ENCODE measurements around the gene CDH8. TPM values are rescaled to one million over a fixed set of nuclear protein-coding genes. Genes with fewer than 3 reads are reported as not detected.

CDH8 gene
- polyA plus RNA-seq, 2 of the 4 experiments (the other 2 are of a cell fraction) = 0.23 to 0.94 TPM

GRCh38 chr16:61798741-61799140 lies 237.5 kb downstream of the CDH8 start:
- CTCF ChIA-PET = no interaction called here
- Histone ChIP-seq H3K4me2 (no peak overlapping the region), H3K4me1 (peaks cover 6% of the 10 kb centered on the region; the same call in 1 of the 3 replicates), H3K9me3 (no peaks in the 10 kb centered on the region), H3K4me3 (no peak overlapping the region), H3K27ac (no peak overlapping the region)
- ATAC-seq (no peak), FAIRE-seq (no peak), DNase-seq (ENCODE audit: low read depth in 1 of 2, low spot score in 1 of 2) (no peak)
- 2% methylated on average over 2 of the region's 2 CpGs for WGBS (ENCODE audit: missing lambda C conversion rate)
- TF ChIP-seq CBX8 (IDR thresholded peaks at IDR 0.05) (no peak), SREBF2 (IDR thresholded peaks at IDR 0.05) (no peak), CHD4 (IDR thresholded peaks at IDR 0.05; ENCODE audit: borderline replicate concordance) (no peak), CTCF (IDR thresholded peaks at IDR 0.05) (no peak), BCL3 (IDR thresholded peaks at IDR 0.05) (no peak), MYC (IDR thresholded peaks at IDR 0.05; ENCODE audit: borderline replicate concordance, low read length) (no peak)
- TF ChIP-seq, protein P1, sequence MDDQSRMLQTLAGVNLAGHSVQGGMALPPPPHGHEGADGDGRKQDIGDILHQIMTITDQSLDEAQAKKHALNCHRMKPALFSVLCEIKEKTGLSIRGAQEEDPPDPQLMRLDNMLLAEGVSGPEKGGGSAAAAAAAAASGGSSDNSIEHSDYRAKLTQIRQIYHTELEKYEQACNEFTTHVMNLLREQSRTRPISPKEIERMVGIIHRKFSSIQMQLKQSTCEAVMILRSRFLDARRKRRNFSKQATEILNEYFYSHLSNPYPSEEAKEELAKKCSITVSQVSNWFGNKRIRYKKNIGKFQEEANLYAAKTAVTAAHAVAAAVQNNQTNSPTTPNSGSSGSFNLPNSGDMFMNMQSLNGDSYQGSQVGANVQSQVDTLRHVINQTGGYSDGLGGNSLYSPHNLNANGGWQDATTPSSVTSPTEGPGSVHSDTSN (IDR thresholded peaks at IDR 0.05) = no peak
- POLR2A ChIA-PET = no interaction called here

DNA sequence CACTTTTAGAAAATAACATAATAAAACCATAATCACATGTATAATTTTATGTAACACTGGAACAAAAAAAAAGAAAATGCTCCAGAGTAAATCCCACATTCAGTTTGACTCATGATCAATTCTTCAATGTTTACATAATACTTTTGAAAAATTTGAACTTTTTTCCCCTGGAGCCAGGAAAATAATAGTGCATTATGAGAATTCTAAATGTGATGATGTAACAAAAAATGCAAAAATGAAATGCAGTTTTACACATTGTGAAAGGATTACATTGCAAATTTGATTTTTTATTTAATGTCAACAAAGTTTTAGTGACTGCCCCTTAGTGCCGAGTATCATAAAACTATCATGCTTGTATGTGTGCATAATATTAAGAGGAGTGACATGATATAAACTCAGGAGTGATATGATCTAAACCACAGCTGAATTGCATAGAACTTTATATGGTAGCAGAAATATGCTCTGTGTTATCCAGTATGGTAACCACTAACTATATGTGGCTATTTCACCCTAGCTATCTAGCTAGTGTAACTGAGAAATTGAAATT lies 238.2 kb downstream of the CDH8 start:
- no peak for TF ChIP-seq JUNB (IDR thresholded peaks at IDR 0.05)
- TF ChIP-seq MAFK (IDR thresholded peaks at IDR 0.05; ENCODE audit: partially characterized antibody) = peak; percentile 57
- TF ChIP-seq JUN (IDR thresholded peaks at IDR 0.05) = no peak
- FAIRE-seq (no peak), DNase-seq (ENCODE audit: low read depth in 1 of 2, low spot score in 1 of 2) (no peak), ATAC-seq (no peak)
- ChIA-PET CTCF (no interaction called here), POLR2A (no interaction called here)
- 74% methylated on average over 1 of the region's 1 CpG for WGBS (ENCODE audit: missing lambda C conversion rate)
- Histone ChIP-seq H3K4me2 (no peak overlapping the region), H3K9me3 (no peaks in the 10 kb centered on the region), H3K27ac (no peak overlapping the region), H3K4me3 (no peak overlapping the region), H3K4me1 (peaks cover 7% of the 10 kb centered on the region; the same call in 1 of the 3 replicates)

- FAIRE-seq (no peak), DNase-seq (ENCODE audit: low read depth in 1 of 2, low spot score in 1 of 2) (no peak), ATAC-seq (no peak)
- no peak for TF ChIP-seq BCL3 (IDR thresholded peaks at IDR 0.05)
- TF ChIP-seq HOXB5 (CRISPR knock-in tag; IDR thresholded peaks at IDR 0.05) = no peak
- no peak for TF ChIP-seq HEYL (CRISPR knock-in tag; IDR thresholded peaks at IDR 0.05)
- no peak for TF ChIP-seq NFE2L2 (conservative IDR thresholded peaks at IDR 0.05; ENCODE audit: low read length)
- no peak for TF ChIP-seq EHF (CRISPR knock-in tag; IDR thresholded peaks at IDR 0.05)
- TF ChIP-seq EP300 (IDR thresholded peaks at IDR 0.05) = no peak
- no peak for TF ChIP-seq KDM1A (IDR thresholded peaks at IDR 0.05; ENCODE audit: low read depth)
- TF ChIP-seq FOSL2 (IDR thresholded peaks at IDR 0.05) = no peak
- no peak for TF ChIP-seq FOSL2 (CRISPR knock-in tag; IDR thresholded peaks at IDR 0.05)
- no peak for TF ChIP-seq HOXB13 (CRISPR knock-in tag; IDR thresholded peaks at IDR 0.05; ENCODE audit: low read depth)
- TF ChIP-seq TP53 (CRISPR knock-in tag; IDR thresholded peaks at IDR 0.05) = no peak
- no peak for TF ChIP-seq ZFP36 (IDR thresholded peaks at IDR 0.05; ENCODE audit: borderline replicate concordance, partially characterized antibody)
- no peak for TF ChIP-seq TFCP2L1 (CRISPR knock-in tag; IDR thresholded peaks at IDR 0.05)
- TF ChIP-seq MAFK (IDR thresholded peaks at IDR 0.05; ENCODE audit: partially characterized antibody) = no peak
- no peak overlapping the region for H3K27ac ChIP-seq
- 49% methylated on average over 3 of the region's 3 CpGs for WGBS (ENCODE audit: missing lambda C conversion rate)
- H3K4me3 ChIP-seq = no peak overlapping the region
- peaks cover 12% of the 10 kb centered on the region for H3K4me1 ChIP-seq
- H3K9me3 ChIP-seq = no peaks in the 10 kb centered on the region
- no peak overlapping the region for H3K4me2 ChIP-seq
- ChIA-PET POLR2A (no interaction called here), CTCF (no interaction called here)
Measured at GRCh38 chr16:61797296-61797795, 238.9 kb downstream of the CDH8 start.
